ENCODE results near the gene KNOP1. TPM values are rescaled to one million over a fixed set of nuclear protein-coding genes. Genes with fewer than 3 reads are reported as not detected.
"Not testable (repeated sequence)": the region's sequence is repeated elsewhere in the genome, so short reads cannot be mapped to it uniquely, and the experiment has no call there.

KNOP1 gene
- total RNA-seq, 1 donor from 2014 or later = 6.8 TPM

- DNase-seq (ENCODE audit: low spot score) = no peak
- intact Hi-C loops (cut with DNase I) = loop anchor here (10.0 kb wide), 1 partner anchor 90 kb away; no protein-coding TSS in a partner anchor
Observed at GRCh38 chr16:19694989-19695388, 23.0 kb downstream of the KNOP1 start.

- intact Hi-C loops (cut with DNase I) = loop anchor here (10.0 kb wide), 1 partner anchor 86 kb away; no protein-coding TSS in a partner anchor
- no peak for DNase-seq (ENCODE audit: low spot score)
Observed at GRCh38 chr16:19691161-19691711, 26.8 kb downstream of the KNOP1 start.

- DNase-seq (ENCODE audit: low spot score) = no peak
- intact Hi-C loops (cut with DNase I) = loop anchor here (10.0 kb wide), 1 partner anchor 85 kb away; no protein-coding TSS in a partner anchor
Observed at GRCh38 chr16:19690196-19690595, 27.8 kb downstream of the KNOP1 start.

GRCh38 chr16:19689342-19689741 is 28.7 kb downstream of the KNOP1 start:
- no peak for DNase-seq (ENCODE audit: low spot score)
- intact Hi-C loops (cut with DNase I) = no loop called here

- no peak for DNase-seq (ENCODE audit: low spot score)
- intact Hi-C loops (cut with DNase I) = no loop called here
Observed at GRCh38 chr16:19688396-19689024, 29.5 kb downstream of the KNOP1 start.

- DNase-seq (ENCODE audit: low spot score) = no peak
- intact Hi-C loops (cut with DNase I) = no loop called here
Observed at GRCh38 chr16:19687279-19687678, 30.7 kb downstream of the KNOP1 start.

DNA sequence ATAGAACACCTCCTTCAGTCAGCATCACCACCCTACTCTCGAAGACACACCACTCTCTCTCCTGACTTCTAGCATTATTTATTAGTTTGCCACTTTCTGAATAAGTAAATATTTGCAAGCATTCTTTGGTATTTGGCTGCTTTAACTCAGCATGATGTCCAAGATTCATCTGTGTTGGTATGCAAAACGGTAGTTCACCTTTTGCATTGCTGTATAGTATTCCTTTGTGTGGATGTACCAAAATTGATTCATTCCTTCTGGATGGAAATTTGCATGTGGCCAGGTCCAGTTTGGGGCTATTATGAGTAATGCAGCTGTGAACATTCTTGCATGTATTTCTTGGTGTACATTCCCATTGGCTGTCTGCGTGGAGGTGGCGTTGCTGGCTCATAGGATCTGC is 32.9 kb downstream of the KNOP1 start:
- DNase-seq (ENCODE audit: low spot score) = no peak
- intact Hi-C loops (cut with DNase I) = no loop called here

- intact Hi-C loops (cut with DNase I) = no loop called here
- no peak for DNase-seq (ENCODE audit: low spot score)
Observed at GRCh38 chr16:19683453-19684236, 34.4 kb downstream of the KNOP1 start.

GRCh38 chr16:19681637-19682036 is 36.4 kb downstream of the KNOP1 start:
- intact Hi-C loops (cut with DNase I) = no loop called here
- no peak for DNase-seq (ENCODE audit: low spot score)

DNA sequence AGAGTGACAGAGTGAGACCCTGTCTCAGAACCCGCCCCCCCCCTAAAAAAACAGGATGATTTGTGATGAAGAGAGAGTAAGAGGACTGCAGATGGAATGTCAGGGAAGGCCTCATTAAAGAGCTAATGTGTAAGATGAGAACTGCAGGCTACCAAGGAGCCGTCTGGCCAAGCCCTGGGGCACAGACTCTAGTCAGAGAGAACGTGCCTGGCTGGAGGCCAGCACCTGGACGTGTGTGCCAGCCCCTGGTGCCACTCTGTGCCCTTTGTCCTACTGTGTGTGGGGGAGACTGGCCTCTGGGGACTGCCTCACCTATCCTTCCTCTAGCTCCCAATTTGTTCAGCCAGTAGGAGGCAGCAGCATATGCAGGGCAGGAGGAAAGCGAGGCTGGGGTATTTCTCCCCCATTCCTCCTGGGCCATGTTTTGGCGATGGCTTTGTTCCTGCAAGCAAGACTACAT is 37.1 kb downstream of the KNOP1 start:
- DNase-seq (ENCODE audit: low spot score) = no peak
- intact Hi-C loops (cut with DNase I) = no loop called here

DNA sequence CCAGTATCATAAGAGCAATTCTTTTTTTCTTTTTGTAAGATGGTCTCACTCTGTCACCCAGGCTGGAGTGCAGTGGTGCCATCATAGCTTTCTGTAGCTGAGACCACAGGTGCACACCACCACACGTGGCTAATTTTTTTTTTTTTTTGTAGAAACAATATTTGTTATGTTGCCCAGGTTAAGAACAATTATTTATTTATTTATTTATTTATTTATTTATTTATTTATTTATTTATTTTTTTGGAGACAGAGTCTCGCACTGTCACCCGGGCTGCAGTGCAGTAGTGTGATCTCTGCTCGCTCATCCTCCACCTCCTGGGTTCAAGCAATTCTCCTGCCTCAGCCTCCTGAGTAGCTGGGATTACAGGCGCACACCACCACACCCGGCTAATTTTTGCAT is 38.7 kb downstream of the KNOP1 start:
- DNase-seq (ENCODE audit: low spot score); intact Hi-C loops (cut with DNase I): not testable (repeated sequence)

- intact Hi-C loops (cut with DNase I) = no loop called here
- DNase-seq (ENCODE audit: low spot score) = no peak
Observed at GRCh38 chr16:19678804-19679203, 39.2 kb downstream of the KNOP1 start.

GRCh38 chr16:19677402-19677801 is 40.6 kb downstream of the KNOP1 start:
- no peak for DNase-seq (ENCODE audit: low spot score)
- intact Hi-C loops (cut with DNase I) = no loop called here

- intact Hi-C loops (cut with DNase I) = no loop called here
- DNase-seq (ENCODE audit: low spot score) = no peak
Observed at GRCh38 chr16:19674485-19674884, 43.5 kb downstream of the KNOP1 start.

DNA sequence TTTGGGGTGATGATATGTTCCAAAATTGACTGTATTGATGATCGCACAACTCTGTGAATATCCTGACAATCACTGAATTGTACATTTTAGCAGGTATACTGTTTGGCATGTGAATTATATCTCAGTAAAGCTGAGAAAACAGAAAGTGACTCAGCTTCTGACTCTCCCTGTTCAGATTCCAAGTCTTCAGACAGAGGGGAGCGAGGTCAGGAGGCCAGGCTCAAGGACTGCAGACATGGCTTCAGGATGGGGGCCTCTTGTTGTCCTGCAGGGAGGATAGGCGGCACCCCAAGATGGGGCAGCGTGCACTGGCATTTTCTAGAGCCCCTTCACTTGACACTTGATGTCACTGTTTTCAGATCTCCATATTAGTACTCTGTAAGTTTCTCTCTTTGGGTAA is 45.6 kb downstream of the KNOP1 start:
- DNase-seq (ENCODE audit: low spot score) = no peak
- intact Hi-C loops (cut with DNase I) = no loop called here

GRCh38 chr16:19666477-19666876 is 51.5 kb downstream of the KNOP1 start:
- no peak for DNase-seq (ENCODE audit: low spot score)
- intact Hi-C loops (cut with DNase I) = loop anchor here (10.0 kb wide), 1 partner anchor 218 kb away; the partner anchor contains the start of gene GPRC5B

DNA sequence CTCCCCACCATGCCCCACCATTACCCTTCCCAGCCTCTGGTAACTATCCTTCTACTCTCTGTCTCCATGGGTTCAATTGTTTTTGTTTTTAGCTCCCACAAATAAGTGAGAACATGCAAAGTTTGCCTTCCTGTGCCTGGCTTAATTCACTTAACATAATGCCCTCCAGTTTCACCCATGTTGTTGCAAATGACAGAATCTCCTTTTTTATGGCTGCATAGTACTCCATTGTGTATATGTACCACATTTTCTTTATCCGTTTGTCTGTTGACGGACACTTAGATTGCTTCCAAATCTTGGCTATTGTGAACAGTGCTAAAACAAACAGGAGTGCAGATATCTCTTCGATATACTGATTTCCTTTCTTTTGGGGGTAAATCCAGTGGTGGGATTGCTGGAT is 52.7 kb downstream of the KNOP1 start:
- DNase-seq (ENCODE audit: low spot score) = not testable (repeated sequence)
- intact Hi-C loops (cut with DNase I) = loop anchor here (10.0 kb wide), 1 partner anchor 219 kb away; the partner anchor contains the start of gene GPRC5B

DNA sequence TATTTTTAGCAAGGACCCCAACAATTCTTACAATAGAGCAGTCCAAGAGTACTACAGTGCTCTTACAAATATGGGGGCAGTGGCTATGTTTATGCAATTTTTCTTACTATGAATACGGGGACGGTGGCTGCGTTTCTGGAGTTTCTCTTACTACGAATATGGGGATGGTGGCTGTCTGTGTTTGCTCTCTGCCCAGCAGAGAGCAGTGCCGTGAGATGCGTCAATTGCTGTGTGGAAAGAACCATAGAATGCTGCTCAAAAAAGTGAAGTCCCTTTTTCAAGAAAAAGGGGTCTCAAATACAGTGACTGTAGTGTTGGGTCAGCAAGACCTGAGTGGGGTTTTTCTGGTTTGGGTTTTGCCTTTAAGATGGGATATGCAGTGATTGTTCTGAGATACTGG is 53.9 kb downstream of the KNOP1 start:
- intact Hi-C loops (cut with DNase I) = loop anchor here (10.0 kb wide), 1 partner anchor 221 kb away; the partner anchor contains the start of gene GPRC5B
- DNase-seq (ENCODE audit: low spot score) = no peak

GRCh38 chr16:19662351-19662750 is 55.7 kb downstream of the KNOP1 start:
- intact Hi-C loops (cut with DNase I) = loop anchor here (10.0 kb wide), 1 partner anchor 222 kb away; the partner anchor contains the start of gene GPRC5B
- DNase-seq (ENCODE audit: low spot score) = no peak

DNA sequence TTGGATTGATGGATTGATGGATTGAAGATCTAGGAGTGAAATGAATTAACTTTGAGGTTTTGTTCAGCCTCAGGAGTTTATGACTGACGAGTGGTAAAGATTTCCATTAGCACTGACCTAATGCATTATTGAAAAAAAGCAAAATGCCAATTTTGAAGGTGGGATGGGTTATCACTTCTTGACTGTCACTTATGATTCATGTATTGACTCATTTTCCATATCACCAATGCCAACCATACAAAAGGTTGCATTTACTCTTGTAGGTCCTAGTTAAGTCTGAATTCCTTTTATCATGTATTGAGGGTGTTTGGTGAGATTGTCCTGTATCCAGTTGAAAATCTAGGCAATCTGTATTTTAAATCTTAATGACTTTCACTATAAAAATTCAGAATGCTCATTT is 57.6 kb downstream of the KNOP1 start:
- no peak for DNase-seq (ENCODE audit: low spot score)
- intact Hi-C loops (cut with DNase I) = loop anchor here (10.0 kb wide), 1 partner anchor 224 kb away; the partner anchor contains the start of gene GPRC5B

Measured in cardiac septum (tissue), 1 donor.